Measurements from ENCODE around the gene MARK2. TPM values are rescaled to one million over a fixed set of nuclear protein-coding genes. Genes with fewer than 3 reads are reported as not detected.

Gene MARK2
- total and polyA plus RNA-seq, 7 donors = 14.3 to 49.3 (median 24.6) TPM

- TF ChIP-seq POLR2A (IDR thresholded peaks at IDR 0.05) = no peak
- no peak for TF ChIP-seq CTCF (IDR thresholded peaks at IDR 0.05)
- TF ChIP-seq EP300 (IDR thresholded peaks at IDR 0.05) = no peak
- 66 to 75% methylated on average over 20 of the region's 20 CpGs for WGBS, 2 donors
- Histone ChIP-seq H3K27me3 (no peaks in the 10 kb centered on the region), H3K9me3 (no peaks in the 10 kb centered on the region), H3K4me3 (no peak overlapping the region), H3K4me1 (peaks cover 2 to 49% (median 46%) of the 10 kb centered on the region in 4 donors), H3K36me3 (no peaks in the 10 kb centered on the region), H3K27ac (no peak overlapping the region)
- intact Hi-C loops (cut with DNase I) = no loop called here
- DNase-seq = no peak
Observed at GRCh38 chr11:63914896-63915691, 76.2 kb downstream of the MARK2 start.

GRCh38 chr11:63915961-63916836, 77.3 kb downstream of the MARK2 start:
- Histone ChIP-seq H3K9me3 (no peaks in the 10 kb centered on the region), H3K27ac (peak overlapping the region; percentile 79 to 92 (median 84)), H3K36me3 (no peaks in the 10 kb centered on the region), H3K27me3 (no peaks in the 10 kb centered on the region), H3K4me3 (peak overlapping the region; percentile 10 to 58 (median 51)), H3K4me1 (peaks cover 2 to 58% (median 54%) of the 10 kb centered on the region in 4 donors)
- intact Hi-C loops (cut with DNase I) = no loop called here
- DNase-seq = no peak
- no peak for TF ChIP-seq POLR2AphosphoS5 (IDR thresholded peaks at IDR 0.05)
- peak in 3 of 4 experiments; percentile 45 to 50 (median 48) for TF ChIP-seq CTCF (IDR thresholded peaks at IDR 0.05)
- WGBS, 2 donors = 2 to 6% methylated on average over 56 of the region's 56 CpGs

GRCh38 chr11:63916837-63917691, 78.2 kb downstream of the MARK2 start, which contains the start of gene RCOR2:
Gene RCOR2 (minus strand): TSS chr11:63917164. CDS start chr11:63916456, 708 bp downstream.
- H3K27ac ChIP-seq = peak within 1 kb of the TSS; percentile 79 to 92 (median 84)
- no peaks in the 10 kb centered on the region for H3K27me3 ChIP-seq
- no peaks in the 10 kb centered on the region for H3K36me3 ChIP-seq
- intact Hi-C loops (cut with DNase I) = no loop called here
- peak; percentile 91 for DNase-seq
- WGBS, 2 donors = 0 to 1% methylated on average over 85 of the region's 85 CpGs
- no peaks in the 10 kb centered on the region for H3K9me3 ChIP-seq
- TF ChIP-seq POLR2A (IDR thresholded peaks at IDR 0.05) = no peak
- no peak for TF ChIP-seq CTCF (IDR thresholded peaks at IDR 0.05)
- TF ChIP-seq POLR2AphosphoS5 (IDR thresholded peaks at IDR 0.05) = peak in 2 of 4 donors; percentile 35 to 40
- peaks cover 2 to 58% (median 54%) of the 10 kb centered on the region in 4 donors for H3K4me1 ChIP-seq
- peak within 1 kb of the TSS; percentile 23 to 58 (median 51) for H3K4me3 ChIP-seq

- peaks cover 2 to 58% (median 54%) of the 10 kb centered on the region in 4 donors for H3K4me1 ChIP-seq
- peak overlapping the region; percentile 23 to 58 (median 51) for H3K4me3 ChIP-seq
- peak; percentile 82 for DNase-seq
- no peaks in the 10 kb centered on the region for H3K9me3 ChIP-seq
- H3K36me3 ChIP-seq = no peaks in the 10 kb centered on the region
- intact Hi-C loops (cut with DNase I) = loop anchor here (1.0 kb wide), 1 partner anchor 20 kb away; no protein-coding TSS in a partner anchor
- H3K27me3 ChIP-seq = no peaks in the 10 kb centered on the region
- H3K27ac ChIP-seq = peak overlapping the region; percentile 79 to 92 (median 84)
- 4 to 14% methylated on average over 50 of the region's 50 CpGs for WGBS, 2 donors
- TF ChIP-seq POLR2AphosphoS5 (IDR thresholded peaks at IDR 0.05) (peak in 2 of 4 donors; percentile 25 to 51), CTCF (IDR thresholded peaks at IDR 0.05) (no peak), EP300 (IDR thresholded peaks at IDR 0.05) (no peak), POLR2A (IDR thresholded peaks at IDR 0.05) (no peak)
Observed at GRCh38 chr11:63917692-63918506, 79.0 kb downstream of the MARK2 start.

Measured in sigmoid colon (tissue), 7 donors.